GM19240 (cell line): ENCODE data around the gene EIF4G1.
"Not testable (repeated sequence)": the region's sequence is repeated elsewhere in the genome, so short reads cannot be mapped to it uniquely, and the experiment has no call there.

Experiments used
- DNase-seq: peaks from one replicate; pipeline ENCODE4 v3.0.0; 2011; ENCODE audit warnings: low spot score; ENCODE audit not compliant: insufficient read length

EIF4G1 gene

GRCh38 chr3:184333700-184334099 is 19.3 kb downstream of the EIF4G1 start:
- DNase-seq = no peak

- no peak for DNase-seq
These were observed 20.2 kb downstream of the EIF4G1 start for GRCh38 chr3:184334470-184335158.

GRCh38 chr3:184335291-184335660 is 20.9 kb downstream of the EIF4G1 start:
- no peak for DNase-seq

GRCh38 chr3:184335661-184336546 is 21.5 kb downstream of the EIF4G1 start:
- DNase-seq = peak; percentile 73

- DNase-seq = no peak
These were observed 22.4 kb downstream of the EIF4G1 start for GRCh38 chr3:184336547-184337398.

GRCh38 chr3:184337399-184337714 is 23.0 kb downstream of the EIF4G1 start, which contains the start of gene FAM131A:
Gene FAM131A, plus strand, starts transcription at chr3:184337600. Its CDS starts 31 bp downstream, at chr3:184337631.
- no peak for DNase-seq

- DNase-seq = no peak
These were observed 23.6 kb downstream of the EIF4G1 start for GRCh38 chr3:184337981-184338380.

- DNase-seq = no peak
These were observed 24.1 kb downstream of the EIF4G1 start for GRCh38 chr3:184338511-184338945.

- no peak for DNase-seq
These were observed 24.6 kb downstream of the EIF4G1 start for GRCh38 chr3:184339001-184339400.

- DNase-seq = not testable (repeated sequence)
These were observed 25.2 kb downstream of the EIF4G1 start for GRCh38 chr3:184339451-184340135.

GRCh38 chr3:184341925-184342324 is 27.5 kb downstream of the EIF4G1 start:
- no peak for DNase-seq

- no peak for DNase-seq
These were observed 28.9 kb downstream of the EIF4G1 start for GRCh38 chr3:184343200-184343876.

- DNase-seq = no peak
These were observed 30.3 kb downstream of the EIF4G1 start for GRCh38 chr3:184344579-184345316.

- no peak for DNase-seq
These were observed 31.1 kb downstream of the EIF4G1 start for GRCh38 chr3:184345317-184346144.

GRCh38 chr3:184346480-184347190 is 32.2 kb downstream of the EIF4G1 start:
- no peak for DNase-seq

- no peak for DNase-seq
These were observed 33.1 kb downstream of the EIF4G1 start for GRCh38 chr3:184347321-184348056.

- no peak for DNase-seq
These were observed 33.6 kb downstream of the EIF4G1 start for GRCh38 chr3:184348057-184348382.
